Suprapubic skin (tissue), 3 donors: Measurements from ENCODE around the gene INSR.

Source experiments
- CTCF ChIP-seq, 2 donors: fragments of 200-600 bp in 1 of 2; fragments of 450-650 bp in 1 of 2; sonication (generic) in 1 of 2; IDR thresholded peaks; one replicate each; pipeline ENCODE4 v1.5.1; 2016 to 2019; ENCODE audit warnings: antibody characterized with exemption in 2 of 2, mild to moderate bottlenecking in 1 of 2, moderate library complexity in 1 of 2
- POLR2A ChIP-seq, 2 donors: fragments of 450-650 bp; IDR thresholded peaks; one replicate each; pipeline ENCODE4 v1.6.1; 2017; ENCODE audit warnings: antibody characterized with exemption in 2 of 2, mild to moderate bottlenecking in 2 of 2, moderate library complexity in 2 of 2

GRCh38 chr19:7120499-7120898 is 173.7 kb downstream of the INSR start:
- TF ChIP-seq CTCF (IDR thresholded peaks at IDR 0.05) (no peak), POLR2A (IDR thresholded peaks at IDR 0.05) (no peak)
